GM23338 (cell line): ENCODE data around the gene MAPK8. TPM values are rescaled to one million over a fixed set of nuclear protein-coding genes. Genes with fewer than 3 reads are reported as not detected.

Experiments used
- EZH2 ChIP-seq: fragments of 200-600 bp; sonication (generic); IDR thresholded peaks from one replicate; pipeline ENCODE4 v1.8.0; 2017; ENCODE audit warnings: antibody characterized with exemption, mild to moderate bottlenecking, low read depth; ENCODE audit not compliant: unreplicated experiment
- EZH2phosphoT487 ChIP-seq: fragments of 200-600 bp; sonication (generic); IDR thresholded peaks from one replicate; pipeline ENCODE4 v1.8.1; 2018; ENCODE audit warnings: antibody characterized with exemption; ENCODE audit not compliant: unreplicated experiment
- JUNB ChIP-seq: IDR thresholded peaks from one replicate; pipeline ENCODE4 v1.6.1; 2016; ENCODE audit warnings: antibody characterized with exemption; ENCODE audit not compliant: unreplicated experiment
- POLR2AphosphoS5 ChIP-seq: IDR thresholded peaks from 2 replicates; pipeline ENCODE4 v1.6.1; 2016; ENCODE audit warnings: antibody characterized with exemption, low read depth
- STAT1 ChIP-seq: IDR thresholded peaks from one replicate; pipeline ENCODE4 v1.6.1; 2016; ENCODE audit warnings: antibody characterized with exemption; ENCODE audit not compliant: unreplicated experiment
- polyA plus RNA-seq: library from polyadenylated mRNA; unstranded; fragments of >200 nt; fragmentation: Nextera tagmentation; extraction: Ambion mirVana; gene quantifications from 2 replicates; pipeline ENCODE4 v1.2.1, GENCODE V29; 2016
- total RNA-seq: library from RNA; depleted of rRNA; stranded (reverse); fragments of >200 nt; shearing (Covaris generic); gene quantifications from 2 replicates; pipeline ENCODE4 v1.2.3, GENCODE V29; 2014
- TF ChIP-seq, protein P1 (sequence below): fragments of 250-450 bp; sonication (Bioruptor Pico); IDR thresholded peaks from 2 replicates; pipeline ENCODE4 v1.5.0; 2020; ENCODE audit warnings: mild to moderate bottlenecking, moderate library complexity
- TF ChIP-seq, protein P2 (sequence below), 2 experiments: fragments of 200-600 bp in 1 of 2; sonication (generic) in 1 of 2; conservative IDR thresholded peaks; 2 replicates each; pipeline versions ENCODE4 v1.5.1 to v1.6.1; 2016 to 2017; ENCODE audit warnings: antibody characterized with exemption in 2 of 2, low read depth in 2 of 2, mild to moderate bottlenecking in 2 of 2, moderate library complexity in 1 of 2
- TF ChIP-seq, protein P3 (sequence below): IDR thresholded peaks from 2 replicates; pipeline ENCODE4 v1.6.1; 2016; ENCODE audit warnings: antibody characterized with exemption

The MAPK8 gene
- total and polyA plus RNA-seq, 2 experiments from 2014 or later, result 52.4 to 73.6 TPM

DNA sequence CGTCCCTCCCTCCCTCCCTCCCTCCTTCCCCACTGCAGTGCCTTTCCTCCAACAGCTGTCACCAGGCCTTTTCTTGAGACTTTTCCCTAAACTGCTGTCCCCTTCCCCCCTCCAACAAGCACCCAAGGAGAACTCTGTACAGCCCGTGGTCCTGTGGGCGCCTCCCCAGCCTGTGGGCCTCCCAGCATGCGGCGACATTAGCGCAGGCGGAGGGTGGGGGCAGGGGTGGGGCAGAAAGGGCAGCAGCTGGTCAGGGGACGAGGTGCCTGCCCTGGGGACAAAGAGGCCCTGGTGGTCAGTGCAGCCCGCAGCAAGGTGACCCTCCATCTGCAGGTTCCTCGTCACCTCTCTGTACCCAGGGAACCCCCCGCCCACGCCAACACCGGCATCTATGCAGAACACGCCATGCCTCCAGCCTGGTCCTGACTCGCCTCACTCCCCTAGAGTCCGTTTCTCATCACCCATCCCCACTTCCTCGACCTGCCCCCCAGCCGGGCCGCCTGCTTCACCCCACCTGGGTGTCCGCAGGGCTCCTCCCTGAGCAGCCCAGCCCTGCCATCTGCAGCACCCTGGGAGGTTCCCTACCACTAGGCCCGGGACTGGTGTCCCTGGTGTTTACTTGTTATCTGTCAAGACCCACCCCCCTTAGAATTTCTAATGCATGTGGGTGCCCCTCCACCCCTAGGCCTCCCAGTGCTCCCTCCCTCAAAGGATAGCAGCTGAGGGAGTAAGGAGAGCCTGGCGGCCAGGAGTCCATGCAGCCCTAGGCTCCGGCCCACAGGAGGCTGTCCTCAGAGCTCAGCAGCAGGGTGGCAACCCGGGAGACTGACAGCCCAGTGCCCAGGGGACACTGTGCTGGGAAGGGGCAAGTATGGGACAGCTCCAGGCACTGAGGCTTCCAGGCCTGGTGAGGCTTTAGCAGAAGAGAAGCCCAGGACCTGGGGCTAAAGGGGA is 150.6 kb downstream of the MAPK8 start (continued):
- TF ChIP-seq, protein P1, sequence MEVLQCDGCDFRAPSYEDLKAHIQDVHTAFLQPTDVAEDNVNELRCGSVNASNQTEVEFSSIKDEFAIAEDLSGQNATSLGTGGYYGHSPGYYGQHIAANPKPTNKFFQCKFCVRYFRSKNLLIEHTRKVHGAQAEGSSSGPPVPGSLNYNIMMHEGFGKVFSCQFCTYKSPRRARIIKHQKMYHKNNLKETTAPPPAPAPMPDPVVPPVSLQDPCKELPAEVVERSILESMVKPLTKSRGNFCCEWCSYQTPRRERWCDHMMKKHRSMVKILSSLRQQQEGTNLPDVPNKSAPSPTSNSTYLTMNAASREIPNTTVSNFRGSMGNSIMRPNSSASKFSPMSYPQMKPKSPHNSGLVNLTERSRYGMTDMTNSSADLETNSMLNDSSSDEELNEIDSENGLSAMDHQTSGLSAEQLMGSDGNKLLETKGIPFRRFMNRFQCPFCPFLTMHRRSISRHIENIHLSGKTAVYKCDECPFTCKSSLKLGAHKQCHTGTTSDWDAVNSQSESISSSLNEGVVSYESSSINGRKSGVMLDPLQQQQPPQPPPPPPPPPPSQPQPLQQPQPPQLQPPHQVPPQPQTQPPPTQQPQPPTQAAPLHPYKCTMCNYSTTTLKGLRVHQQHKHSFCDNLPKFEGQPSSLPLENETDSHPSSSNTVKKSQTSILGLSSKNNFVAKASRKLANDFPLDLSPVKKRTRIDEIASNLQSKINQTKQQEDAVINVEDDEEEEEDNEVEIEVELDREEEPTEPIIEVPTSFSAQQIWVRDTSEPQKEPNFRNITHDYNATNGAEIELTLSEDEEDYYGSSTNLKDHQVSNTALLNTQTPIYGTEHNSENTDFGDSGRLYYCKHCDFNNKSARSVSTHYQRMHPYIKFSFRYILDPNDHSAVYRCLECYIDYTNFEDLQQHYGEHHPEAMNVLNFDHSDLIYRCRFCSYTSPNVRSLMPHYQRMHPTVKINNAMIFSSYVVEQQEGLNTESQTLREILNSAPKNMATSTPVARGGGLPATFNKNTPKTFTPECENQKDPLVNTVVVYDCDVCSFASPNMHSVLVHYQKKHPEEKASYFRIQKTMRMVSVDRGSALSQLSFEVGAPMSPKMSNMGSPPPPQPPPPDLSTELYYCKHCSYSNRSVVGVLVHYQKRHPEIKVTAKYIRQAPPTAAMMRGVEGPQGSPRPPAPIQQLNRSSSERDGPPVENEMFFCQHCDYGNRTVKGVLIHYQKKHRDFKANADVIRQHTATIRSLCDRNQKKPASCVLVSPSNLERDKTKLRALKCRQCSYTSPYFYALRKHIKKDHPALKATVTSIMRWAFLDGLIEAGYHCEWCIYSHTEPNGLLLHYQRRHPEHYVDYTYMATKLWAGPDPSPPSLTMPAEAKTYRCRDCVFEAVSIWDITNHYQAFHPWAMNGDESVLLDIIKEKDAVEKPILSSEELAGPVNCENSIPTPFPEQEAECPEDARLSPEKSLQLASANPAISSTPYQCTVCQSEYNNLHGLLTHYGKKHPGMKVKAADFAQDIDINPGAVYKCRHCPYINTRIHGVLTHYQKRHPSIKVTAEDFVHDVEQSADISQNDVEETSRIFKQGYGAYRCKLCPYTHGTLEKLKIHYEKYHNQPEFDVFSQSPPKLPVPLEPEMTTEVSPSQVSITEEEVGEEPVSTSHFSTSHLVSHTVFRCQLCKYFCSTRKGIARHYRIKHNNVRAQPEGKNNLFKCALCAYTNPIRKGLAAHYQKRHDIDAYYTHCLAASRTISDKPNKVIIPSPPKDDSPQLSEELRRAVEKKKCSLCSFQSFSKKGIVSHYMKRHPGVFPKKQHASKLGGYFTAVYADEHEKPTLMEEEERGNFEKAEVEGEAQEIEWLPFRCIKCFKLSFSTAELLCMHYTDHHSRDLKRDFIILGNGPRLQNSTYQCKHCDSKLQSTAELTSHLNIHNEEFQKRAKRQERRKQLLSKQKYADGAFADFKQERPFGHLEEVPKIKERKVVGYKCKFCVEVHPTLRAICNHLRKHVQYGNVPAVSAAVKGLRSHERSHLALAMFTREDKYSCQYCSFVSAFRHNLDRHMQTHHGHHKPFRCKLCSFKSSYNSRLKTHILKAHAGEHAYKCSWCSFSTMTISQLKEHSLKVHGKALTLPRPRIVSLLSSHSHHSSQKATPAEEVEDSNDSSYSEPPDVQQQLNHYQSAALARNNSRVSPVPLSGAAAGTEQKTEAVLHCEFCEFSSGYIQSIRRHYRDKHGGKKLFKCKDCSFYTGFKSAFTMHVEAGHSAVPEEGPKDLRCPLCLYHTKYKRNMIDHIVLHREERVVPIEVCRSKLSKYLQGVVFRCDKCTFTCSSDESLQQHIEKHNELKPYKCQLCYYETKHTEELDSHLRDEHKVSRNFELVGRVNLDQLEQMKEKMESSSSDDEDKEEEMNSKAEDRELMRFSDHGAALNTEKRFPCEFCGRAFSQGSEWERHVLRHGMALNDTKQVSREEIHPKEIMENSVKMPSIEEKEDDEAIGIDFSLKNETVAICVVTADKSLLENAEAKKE (CRISPR knock-in tag), result no peak
- TF ChIP-seq STAT1, result no peak
- TF ChIP-seq, protein P2, sequence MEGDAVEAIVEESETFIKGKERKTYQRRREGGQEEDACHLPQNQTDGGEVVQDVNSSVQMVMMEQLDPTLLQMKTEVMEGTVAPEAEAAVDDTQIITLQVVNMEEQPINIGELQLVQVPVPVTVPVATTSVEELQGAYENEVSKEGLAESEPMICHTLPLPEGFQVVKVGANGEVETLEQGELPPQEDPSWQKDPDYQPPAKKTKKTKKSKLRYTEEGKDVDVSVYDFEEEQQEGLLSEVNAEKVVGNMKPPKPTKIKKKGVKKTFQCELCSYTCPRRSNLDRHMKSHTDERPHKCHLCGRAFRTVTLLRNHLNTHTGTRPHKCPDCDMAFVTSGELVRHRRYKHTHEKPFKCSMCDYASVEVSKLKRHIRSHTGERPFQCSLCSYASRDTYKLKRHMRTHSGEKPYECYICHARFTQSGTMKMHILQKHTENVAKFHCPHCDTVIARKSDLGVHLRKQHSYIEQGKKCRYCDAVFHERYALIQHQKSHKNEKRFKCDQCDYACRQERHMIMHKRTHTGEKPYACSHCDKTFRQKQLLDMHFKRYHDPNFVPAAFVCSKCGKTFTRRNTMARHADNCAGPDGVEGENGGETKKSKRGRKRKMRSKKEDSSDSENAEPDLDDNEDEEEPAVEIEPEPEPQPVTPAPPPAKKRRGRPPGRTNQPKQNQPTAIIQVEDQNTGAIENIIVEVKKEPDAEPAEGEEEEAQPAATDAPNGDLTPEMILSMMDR (conservative IDR thresholded peaks at IDR 0.05; ENCODE audit: low read depth in 2 of 2), result no peak
- no peak for TF ChIP-seq EZH2phosphoT487
- TF ChIP-seq, protein P3, sequence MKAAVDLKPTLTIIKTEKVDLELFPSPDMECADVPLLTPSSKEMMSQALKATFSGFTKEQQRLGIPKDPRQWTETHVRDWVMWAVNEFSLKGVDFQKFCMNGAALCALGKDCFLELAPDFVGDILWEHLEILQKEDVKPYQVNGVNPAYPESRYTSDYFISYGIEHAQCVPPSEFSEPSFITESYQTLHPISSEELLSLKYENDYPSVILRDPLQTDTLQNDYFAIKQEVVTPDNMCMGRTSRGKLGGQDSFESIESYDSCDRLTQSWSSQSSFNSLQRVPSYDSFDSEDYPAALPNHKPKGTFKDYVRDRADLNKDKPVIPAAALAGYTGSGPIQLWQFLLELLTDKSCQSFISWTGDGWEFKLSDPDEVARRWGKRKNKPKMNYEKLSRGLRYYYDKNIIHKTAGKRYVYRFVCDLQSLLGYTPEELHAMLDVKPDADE, result no peak
- no peak for TF ChIP-seq JUNB
- TF ChIP-seq EZH2, result no peak
- no peak for TF ChIP-seq POLR2AphosphoS5
